Islet precursor cell (in vitro differentiated cells): ENCODE measurements around the gene SIRT3.
A peak's percentile ranks its signal among the peaks of the same experiment; 100 is the strongest.
"Not testable (repeated sequence)": the region's sequence is repeated elsewhere in the genome, so short reads cannot be mapped to it uniquely, and the experiment has no call there.

Experiments
- DNase-seq: peaks from one replicate; pipeline ENCODE4 v3.0.0-alpha.2; 2018

SIRT3 gene

DNA sequence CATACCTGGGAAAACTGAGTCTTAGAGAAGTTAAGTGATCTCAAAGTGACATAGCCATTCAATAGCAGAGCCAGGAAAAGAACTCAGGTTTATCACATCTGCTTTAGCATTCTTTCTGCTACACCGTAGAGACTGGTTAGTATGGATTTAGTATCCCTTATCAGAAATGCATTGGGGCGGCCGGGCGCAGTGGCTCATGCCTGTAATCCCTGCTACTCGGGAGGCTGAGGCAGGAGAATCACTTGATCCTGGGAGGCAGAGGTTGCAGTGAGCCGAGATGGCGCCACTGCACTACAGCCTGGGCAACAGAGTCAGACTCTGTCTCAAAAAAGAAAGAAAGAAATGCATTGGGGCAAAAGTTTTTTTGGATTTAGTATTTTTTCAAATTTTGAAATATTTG, 2.2 kb upstream of the SIRT3 start:
- not testable (repeated sequence) for DNase-seq

DNA sequence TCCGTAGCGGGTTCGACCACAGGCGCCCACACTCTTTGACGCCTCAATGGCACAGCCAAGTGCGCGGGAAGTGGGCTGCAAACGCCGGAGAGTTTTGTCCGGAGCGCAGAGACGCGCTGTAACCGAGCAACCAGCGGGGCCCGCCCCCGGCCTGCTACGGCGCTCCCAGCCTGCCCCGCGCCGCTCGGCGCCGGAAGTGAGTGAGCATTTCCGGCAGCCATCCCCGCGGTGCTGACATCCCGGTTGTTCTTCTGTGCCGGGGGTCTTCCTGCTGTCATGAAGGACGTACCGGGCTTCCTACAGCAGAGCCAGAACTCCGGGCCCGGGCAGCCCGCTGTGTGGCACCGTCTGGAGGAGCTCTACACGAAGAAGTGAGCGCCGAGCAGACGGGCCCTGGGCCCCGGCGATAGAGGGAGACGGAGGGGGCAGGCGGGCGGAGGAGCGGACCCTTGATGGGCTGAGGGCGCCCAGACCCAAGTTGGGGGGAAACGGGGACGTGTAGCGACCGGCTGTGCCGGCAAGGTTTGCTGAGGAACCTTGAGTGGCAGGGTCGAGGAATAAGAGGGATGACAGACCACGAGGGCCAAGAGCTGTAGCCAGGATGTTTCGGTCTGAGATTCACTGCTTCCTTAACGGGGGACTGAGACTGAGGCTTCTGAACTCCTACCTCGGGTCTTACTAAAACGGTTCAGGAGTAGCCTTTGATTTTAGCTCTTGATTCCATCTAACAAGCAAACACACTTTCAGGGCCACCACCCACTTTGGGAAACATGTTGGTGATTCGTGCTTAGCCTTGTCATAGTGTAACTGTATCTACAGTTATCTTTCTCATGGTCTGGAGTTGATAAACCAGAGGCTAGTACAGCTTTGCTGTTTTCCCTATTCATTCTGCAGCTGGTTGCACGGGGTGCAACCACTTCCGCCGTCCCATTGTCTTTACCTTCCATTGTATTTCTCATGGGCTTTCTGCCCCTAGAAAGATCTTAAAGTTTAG, 929 bp upstream of the SIRT3 start, which contains the start of gene PSMD13:
Gene PSMD13, plus strand, starts transcription at position 203 of the 994 bp plus-strand sequence. Its CDS starts 74 bp downstream, at position 277.
- DNase-seq = peak; percentile 91

DNA sequence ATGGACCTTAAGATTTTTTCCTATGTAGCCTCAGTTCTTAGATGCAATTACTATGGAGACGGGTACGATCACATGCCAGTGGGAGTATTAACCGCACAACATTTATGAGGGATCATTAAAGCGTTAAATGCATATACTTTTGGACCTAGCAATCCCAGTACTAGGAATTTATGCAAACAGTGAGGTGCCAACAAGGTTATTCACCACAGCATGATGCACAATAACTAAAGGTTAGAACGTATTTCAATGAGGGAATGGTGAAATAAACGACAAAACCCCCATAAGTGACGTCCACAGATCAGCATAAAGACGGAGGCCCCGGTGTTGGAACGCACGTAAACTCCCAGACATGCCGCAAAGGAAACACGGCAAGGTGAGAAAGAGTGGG, 539 bp downstream of the SIRT3 start:
- no peak for DNase-seq

DNA sequence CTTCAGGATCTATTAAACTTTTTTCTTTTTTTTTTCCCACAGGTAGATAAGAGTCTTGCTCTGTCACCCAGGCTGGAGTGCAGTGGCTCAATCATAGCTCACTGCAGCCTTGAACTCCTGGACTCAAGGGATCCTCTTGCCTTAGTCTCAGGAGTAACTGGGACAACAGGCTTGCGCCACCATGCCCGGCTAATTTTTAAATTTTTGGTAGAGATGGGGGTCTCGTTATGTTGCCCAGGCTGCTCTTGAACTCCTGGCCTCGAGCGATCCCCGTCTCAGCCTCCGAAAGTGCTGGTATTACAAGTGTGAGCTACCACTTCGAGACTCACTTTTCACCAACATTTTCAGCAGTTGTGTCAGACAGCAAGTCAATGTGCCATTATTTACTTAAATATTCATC, 962 bp downstream of the SIRT3 start:
- DNase-seq = no peak

DNA sequence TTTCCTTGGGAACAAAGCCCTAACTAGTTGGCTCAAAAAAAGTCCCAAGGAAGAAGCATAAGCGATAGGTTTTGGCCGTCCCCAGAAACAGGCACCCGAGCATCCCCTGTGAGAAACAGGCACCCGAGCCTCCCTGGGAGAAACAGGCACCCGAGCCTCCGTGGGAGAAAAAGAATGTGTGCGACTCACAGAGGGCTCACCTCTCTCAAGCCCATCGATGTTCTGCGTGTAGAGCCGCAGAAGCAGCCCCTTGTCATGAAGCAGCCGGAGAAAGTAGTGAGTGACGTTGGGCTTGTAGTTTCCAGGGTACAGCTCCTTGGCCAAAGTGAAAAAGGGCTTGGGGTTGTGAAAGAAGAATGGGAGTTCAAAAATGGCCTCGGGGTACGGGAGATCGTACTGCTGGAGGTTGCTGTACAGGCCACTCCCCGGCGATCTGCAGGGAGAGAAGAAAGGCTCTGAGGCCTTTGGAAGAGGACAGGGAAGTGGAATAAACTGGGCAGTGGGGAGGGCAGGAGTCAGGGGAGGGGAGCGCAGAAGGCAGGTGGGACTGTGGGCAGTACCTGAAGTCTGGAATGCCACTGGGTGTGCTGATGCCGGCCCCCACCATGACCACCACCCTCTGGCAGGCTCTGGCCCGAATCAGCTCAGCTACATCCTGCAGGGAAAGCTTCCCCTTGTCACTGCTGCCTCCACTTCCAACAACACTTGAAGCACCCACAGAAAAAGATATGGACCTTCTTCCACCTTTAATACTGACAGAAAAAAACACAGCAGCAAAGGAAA, 3.2 kb downstream of the SIRT3 start:
- peak; percentile 53 for DNase-seq

DNA sequence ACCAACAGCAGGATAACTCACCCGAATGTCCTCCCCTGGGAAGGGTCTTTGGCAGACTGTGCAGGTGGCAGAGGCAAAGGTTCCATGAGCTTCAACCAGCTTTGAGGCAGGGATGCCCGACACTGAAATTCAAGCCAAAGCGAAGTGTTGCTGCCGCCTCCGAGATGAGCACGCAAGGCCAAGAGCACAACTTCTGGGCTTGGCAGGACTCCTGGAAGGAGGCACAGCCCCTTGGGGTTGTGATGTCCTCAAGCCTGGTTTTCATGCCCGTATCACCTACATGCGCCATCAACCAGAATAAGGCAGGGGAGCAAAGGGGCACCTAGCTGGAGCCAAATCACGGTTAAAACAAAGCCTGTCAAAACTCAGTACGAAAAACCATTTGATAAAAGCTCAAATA, 5.7 kb downstream of the SIRT3 start:
- DNase-seq = peak; percentile 34

DNA sequence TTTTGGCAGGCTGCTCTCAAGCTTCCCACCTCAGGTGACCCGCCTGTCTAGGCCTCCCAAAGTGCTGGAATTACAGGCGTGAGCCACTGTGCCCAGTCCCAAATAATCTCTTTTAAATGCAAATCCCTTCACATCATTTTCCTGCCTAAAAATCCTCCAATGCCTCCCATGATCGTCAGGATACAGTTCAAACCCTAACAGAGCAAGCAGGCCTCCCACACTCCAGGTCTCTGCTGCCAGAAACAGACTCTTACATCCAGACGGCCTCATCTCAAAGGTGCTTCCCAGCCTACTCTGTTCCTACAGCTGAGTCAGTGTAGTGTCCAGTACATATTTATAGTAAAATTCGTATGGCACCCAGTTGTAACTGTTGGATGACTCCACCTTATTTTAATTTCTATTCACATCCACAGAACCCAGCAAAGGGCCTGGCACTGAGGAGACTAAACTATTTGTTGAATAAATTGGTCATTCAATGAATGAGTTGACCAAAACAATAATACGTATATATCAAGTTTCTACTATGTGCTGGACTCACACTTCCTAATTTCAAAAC, 8.2 kb downstream of the SIRT3 start:
- no peak for DNase-seq

DNA sequence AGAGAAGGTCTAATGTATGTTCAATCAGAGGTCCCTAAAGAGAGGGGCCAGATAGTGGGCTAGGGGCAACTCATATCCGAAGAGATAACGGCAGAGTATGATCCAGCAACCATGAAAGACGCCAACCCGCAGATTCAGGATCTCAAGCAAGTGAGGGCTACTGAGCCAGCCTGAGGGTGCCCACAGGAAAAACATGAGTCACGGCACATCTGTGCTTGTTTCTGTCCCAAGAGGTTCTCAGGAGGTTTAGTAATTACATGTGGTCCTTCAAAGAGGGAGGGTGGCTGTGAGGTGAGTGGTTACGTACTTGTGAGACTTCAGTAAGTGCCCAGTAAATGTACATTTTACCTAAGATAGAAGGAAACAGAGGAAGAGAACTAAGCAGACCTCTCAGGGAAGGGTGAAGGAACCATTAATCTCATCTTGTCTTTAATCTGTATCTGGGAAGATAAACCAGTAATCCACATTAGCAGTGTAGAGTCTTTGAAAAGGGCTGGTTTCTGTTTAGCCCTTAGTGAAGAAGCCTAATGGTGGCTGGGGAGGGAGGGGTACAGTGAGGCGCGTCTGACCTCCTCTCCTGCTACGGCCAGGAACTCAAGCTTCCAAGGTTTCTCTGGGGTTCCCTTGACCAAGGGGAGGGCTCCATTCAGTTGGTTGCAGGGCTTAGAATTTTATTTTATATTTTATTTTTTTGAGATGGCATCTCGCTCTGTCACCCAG, 10.2 kb downstream of the SIRT3 start:
- no peak for DNase-seq

DNA sequence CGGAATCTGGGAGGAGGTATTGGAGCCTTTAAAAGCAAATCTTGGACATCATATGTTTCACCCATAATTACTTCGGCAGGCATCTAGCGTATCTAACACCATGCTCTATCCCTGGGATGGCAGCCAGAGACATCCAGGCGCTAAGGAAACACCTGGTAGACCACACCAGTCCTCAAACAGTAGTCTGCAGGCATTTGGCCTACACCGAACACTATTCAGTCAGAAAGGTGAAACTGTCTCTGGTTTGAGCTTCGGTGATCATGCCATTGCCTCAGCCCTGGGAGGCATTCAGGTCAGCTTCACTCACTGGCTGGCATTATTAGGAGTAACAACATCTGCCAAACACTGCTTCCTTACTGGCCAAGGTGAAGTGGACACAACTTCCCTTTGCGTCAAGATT, 11.7 kb downstream of the SIRT3 start:
- DNase-seq = no peak

DNA sequence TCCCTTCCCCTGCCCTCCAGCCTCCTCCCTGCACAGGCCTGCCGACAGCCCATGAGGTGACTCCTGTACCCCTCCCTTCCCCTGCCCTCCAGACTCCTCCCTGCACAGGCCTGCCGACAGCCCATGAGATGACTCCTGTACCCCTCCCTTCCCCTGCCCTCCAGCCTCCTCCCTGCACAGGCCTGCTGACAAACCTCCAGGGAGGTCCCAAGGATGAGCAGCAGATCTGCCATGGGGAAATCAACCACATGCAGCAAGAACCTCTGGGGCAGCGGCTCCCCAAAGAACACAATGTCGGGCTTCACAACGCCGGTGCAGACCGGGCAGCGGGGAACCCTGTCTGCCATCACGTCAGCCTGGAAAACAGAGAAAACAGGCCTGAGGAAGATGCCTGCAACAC, 12.3 kb downstream of the SIRT3 start:
- no peak for DNase-seq

DNA sequence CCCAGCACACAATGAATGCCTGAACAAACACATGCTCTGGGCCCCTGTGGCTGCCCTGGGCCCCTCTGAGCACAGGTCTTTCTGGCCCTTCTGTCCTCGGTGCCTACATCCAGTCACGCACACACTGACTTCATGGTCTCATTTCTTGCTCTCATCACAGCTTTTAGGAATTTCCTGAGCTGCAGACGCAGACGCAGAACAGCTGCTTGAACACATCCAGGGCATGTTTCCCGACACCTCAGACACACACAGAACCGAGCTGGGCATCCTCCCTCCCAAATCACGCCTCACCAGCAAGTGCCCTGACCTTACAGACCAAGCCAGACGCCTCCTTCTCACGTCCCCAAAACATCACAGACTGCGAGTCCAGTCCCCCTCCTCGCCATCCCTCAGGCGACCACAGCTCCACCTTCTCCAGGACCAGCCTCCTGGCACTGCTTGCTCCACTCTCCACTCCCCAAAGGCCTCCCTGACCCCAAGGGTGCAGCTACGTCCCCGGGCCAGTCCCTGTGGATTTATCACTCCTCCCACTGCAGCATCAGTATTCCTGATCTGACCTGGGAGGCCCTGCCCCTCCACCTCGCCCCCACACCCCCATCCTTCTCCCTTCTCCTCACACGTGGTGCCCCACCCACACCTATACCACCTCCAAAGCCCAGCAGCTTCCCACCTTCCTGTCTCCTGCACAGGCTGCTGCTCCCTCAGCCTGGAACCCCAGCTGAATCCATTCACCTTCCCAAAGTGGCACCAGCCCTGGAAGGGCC, 12.9 kb downstream of the SIRT3 start:
- no peak for DNase-seq

DNA sequence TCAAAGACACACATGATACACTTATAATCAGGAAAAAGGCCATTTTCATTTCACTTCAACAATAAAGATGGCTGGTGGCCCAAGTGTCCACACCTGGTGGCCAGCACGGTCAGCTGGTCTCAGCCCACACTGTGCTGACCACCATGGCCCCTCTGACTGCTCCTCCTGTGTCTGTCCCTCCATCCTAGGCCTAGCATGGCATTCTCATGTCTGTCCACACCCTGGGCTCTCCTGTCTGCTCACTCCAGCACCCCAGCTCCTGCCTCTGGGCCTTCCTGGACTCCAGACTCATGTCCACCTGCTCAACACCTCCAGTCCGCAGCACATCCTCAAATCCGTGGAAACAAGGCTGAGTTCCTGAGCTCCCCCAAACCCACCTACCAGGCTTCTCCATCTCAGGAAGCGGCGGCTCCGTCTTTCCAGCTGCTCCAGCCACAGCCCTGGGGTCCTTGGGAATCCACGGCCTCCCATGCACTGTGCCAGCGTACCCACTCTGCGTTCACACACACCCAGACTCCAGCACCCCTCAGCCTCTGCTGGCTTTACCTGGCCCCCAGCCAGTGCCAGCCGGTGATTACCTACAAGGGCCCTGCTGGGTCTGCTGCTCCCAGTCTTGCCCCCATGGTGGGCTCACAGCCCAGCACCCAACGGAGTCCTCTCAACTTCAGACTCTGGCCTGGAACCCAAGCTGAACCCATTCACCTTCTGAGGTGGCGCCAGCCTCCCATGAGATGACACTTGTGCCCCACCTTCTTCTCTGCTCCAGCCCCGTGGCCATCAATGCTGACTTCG, 13.9 kb downstream of the SIRT3 start:
- no peak for DNase-seq

DNA sequence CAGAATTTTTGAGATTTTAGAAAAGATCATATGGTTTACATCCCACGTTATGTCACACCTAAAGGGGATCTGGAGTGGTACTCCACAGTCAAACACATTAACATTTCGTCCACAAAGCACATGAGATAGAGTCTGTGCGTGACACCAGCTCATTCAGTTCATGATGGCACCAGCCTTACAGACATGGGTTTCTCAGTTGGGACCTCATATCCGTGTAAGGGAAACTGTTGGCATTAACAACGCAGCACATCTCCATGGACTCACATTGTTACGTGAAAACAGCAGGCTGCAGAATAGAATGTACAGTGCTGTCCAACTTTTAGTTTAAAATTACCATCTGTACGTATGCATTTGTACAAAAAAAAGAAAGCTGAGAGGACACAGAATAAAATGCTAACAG, 14.6 kb downstream of the SIRT3 start:
- DNase-seq = no peak

DNA sequence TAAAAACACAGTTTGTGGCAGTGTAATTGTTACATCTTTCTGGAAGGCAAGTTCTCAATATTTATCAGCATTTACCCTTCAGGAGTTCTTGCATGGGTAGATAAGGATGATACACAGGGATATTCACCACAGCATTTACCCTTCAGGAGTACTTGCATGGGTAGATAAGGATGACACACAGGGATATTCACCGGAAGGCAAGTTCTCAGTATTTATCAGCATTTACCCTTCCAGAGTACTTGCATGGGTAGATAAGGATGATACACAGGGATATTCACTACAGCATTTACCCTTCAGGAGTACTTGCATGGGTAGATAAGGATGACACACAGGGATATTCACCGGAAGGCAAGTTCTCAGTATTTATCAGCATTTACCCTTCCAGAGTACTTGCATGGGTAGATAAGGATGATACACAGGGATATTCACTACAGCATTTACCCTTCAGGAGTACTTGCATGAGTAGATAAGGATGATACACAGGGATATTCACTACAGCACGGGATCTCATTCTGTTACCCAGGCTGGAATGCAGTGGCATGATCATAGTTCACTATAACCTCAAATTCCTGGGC, 15.4 kb downstream of the SIRT3 start:
- DNase-seq = not testable (repeated sequence)

DNA sequence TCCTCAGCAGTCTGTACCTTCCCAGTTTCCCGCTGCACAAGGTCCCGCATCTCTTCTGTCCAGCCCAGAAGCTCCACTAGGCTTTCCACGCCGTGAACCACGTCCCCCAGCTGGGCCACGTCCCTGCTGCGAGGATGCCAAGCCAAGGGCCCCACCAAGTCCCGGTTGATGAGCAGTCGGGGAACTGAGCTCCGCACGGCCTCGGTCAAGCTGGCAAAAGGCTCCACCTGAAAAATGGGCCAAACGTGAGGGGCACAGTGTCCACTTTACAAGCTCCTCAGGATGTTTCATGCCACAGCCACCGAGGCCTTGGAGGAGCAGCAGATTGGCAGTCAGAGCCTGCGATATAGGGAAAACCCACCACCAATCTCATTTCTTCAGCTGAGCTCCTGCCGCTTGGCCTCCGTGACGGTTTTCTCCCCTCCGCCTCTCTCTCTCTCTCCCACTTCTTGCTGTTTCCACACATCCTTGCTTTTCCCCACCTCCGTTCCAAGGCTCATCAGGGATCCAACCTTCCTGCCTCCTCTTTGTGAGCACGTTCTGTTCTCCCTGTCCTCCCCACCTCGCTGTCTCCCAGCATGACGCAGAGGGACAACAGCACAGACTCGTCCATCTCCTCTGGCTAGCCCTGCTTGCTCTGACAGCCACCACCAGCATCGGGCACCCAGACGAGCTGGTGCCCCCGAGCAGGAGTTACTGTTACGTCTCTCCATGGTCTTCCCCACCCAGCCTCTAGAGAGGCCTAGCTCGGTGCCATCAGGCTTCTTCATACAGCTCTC, 17.1 kb downstream of the SIRT3 start:
- no peak for DNase-seq

DNA sequence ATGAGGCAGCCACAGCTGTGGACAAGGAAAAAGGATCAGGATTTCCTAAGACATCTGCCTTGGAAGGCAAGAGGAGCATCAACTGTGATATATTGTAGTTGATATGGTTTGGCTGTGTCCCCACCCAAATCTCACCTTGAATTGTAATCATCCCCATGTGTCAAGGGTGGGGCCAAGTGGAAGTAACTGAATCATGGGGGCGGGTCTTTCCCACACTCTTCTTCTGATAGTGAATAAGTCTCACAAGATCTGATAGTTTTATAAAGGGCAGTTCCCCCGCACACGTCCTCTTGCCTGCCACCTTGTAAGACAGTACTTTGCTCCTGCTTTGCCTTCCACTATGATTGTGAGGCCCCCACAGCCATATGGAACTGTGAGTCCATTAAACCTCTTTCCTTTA, 18.4 kb downstream of the SIRT3 start:
- DNase-seq = no peak

DNA sequence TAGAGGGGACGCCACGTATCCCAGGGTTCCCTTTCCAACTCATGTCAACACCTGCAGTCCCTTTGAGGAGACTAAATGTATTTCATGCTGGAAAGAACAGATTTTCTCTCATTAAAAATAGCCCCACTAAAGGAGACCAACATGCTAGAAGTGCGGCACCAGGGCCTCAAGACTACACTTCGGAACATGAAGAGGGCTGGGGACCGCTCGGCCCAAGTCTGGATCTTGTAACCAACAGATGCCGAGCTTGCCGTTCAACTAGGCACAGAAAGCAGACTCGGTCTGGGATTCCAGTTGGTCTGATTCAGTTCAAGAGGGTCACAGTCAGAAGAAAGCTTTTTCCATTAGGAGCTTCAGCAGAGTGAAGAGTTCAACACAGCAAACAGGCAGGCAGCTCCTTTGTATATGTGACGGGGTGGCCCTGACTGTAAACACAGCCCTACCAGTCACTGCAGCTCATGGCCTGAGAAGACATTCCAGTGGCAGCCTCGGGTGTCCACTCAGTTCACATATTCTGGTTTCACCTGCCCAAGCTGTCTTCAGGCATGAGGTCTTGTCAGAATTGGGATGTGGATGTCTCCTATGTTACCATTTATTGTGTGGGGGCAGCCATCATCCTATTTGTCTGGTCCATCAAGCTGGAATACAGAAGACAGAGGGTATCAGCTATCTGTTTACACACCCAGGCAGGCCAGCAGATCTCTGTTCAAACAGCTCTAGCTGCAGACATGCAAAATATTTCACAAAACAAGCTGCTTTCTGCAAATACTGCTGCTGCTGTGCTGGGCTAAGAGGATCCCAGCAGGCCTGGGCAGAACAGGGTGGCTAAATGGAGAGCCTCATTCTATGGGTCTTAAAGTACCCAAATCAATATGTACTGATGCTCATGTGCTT, 19.8 kb downstream of the SIRT3 start:
- no peak for DNase-seq

DNA sequence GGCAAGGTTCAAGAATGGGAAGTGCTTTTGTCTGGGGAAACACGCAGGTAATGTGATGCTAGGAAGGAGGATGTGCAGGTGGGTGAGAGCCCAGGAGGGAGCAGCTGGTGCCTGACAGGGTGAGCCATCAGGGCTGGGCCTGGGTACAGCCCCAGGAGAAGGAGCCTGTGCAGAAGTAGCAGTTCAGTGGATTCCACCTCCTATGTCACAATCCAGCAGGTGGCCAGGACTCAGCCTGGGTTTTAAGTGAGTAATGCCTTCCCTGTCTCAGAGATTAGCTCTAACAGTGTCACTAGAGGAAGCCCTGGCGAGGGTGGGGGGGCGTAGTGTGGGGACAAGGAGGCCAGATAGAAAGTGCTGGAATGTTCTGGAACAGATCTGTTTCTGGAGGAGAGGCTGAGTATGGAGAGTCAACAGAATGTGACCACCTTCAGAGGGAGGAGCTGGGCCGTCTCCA, 20.5 kb downstream of the SIRT3 start:
- no peak for DNase-seq

DNA sequence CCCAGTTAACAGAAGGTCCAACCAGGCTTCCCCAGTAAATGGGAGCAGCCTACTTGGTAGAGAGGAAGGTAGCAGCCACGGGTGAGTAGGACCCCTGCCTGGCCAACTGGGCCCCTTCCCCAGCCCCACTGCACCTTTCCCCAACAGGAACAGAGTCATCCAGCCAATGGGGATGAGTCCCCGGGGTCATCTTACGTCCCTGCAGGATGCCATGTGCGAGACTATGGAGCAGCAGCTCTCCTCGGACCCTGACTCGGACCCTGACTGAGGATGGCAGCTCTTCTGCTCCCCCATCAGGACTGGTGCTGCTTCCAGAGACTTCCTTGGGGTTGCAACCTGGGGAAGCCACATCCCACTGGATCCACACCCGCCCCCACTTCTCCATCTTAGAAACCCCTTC, 22.1 kb downstream of the SIRT3 start:
- no peak for DNase-seq
